Retinal pigment epithelial cell (primary cell): ENCODE data around the gene EMC8.

Source experiments
- DNase-seq: peaks from one replicate; pipeline ENCODE4 v3.0.0-alpha.2; 2010; ENCODE audit warnings: low read depth
- H3K4me3 ChIP-seq: 2 replicates; pipeline ENCODE4 v1.5.1; 2011; ENCODE audit warnings: mild to moderate bottlenecking, low read length, control low read depth, moderate library complexity
- TF ChIP-seq, protein P1 (sequence below): conservative IDR thresholded peaks from 2 replicates; pipeline ENCODE4 v1.5.1; 2011; ENCODE audit warnings: low read depth, low read length, control low read depth, inconsistent platforms

Gene EMC8

DNA sequence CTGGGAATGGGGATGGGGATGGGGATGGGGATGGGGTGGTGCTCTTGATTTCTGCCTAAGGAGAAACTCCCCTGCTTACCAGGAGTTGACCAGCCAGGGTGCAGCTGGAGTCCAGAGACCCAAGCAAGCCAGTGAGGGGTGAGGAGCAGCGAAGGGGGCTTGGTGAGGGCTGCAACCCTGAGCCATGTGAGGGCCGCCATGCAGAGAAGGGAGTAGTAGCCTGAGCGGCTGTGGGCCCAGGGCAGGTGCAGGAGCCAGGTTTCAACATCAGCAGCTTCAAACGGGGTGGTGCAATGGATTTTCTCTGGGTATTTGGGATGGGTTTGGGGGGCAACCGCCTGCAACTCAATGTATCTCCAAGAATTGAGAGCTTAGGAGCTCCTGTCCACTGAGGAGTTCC lies 35.4 kb upstream of the EMC8 start:
- no peak for DNase-seq
- TF ChIP-seq, protein P1, sequence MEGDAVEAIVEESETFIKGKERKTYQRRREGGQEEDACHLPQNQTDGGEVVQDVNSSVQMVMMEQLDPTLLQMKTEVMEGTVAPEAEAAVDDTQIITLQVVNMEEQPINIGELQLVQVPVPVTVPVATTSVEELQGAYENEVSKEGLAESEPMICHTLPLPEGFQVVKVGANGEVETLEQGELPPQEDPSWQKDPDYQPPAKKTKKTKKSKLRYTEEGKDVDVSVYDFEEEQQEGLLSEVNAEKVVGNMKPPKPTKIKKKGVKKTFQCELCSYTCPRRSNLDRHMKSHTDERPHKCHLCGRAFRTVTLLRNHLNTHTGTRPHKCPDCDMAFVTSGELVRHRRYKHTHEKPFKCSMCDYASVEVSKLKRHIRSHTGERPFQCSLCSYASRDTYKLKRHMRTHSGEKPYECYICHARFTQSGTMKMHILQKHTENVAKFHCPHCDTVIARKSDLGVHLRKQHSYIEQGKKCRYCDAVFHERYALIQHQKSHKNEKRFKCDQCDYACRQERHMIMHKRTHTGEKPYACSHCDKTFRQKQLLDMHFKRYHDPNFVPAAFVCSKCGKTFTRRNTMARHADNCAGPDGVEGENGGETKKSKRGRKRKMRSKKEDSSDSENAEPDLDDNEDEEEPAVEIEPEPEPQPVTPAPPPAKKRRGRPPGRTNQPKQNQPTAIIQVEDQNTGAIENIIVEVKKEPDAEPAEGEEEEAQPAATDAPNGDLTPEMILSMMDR = no peak
- no peak overlapping the region for H3K4me3 ChIP-seq

DNA sequence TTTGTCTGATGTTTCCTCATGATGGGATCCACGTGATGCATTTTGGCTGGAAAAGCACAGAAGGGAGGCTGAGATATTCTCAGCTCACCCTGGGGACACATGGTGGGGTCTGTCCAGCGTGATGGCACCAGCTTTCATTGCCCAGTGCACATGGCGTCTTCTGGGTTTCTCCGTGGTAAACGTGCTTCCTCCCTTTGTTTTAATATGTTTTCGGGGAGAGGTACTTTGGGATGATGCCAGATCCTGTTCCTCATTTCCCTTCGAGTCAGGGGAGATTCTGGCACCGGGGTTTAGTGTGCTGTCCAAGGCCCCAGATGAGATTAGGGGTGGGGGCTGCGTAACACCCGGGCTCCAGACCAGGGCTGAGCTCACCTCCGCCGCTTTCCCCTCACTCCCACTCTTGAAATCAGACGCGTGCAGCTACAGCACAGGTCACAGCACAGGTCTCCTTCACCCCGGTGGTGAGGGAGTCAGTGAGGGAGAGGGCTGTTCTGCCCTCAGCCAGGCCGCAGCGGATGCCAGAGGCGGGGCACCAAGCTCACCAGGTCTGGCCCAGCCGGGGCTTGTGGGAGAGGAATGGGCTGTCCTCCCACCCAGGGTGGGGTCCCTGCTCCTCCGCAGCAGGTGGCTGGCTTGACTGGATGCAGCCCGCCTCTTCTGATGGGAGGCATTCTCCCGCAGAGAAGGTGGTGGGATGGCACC lies 34.0 kb upstream of the EMC8 start:
- TF ChIP-seq, protein P1 = no peak
- no peak for DNase-seq
- no peak overlapping the region for H3K4me3 ChIP-seq

DNA sequence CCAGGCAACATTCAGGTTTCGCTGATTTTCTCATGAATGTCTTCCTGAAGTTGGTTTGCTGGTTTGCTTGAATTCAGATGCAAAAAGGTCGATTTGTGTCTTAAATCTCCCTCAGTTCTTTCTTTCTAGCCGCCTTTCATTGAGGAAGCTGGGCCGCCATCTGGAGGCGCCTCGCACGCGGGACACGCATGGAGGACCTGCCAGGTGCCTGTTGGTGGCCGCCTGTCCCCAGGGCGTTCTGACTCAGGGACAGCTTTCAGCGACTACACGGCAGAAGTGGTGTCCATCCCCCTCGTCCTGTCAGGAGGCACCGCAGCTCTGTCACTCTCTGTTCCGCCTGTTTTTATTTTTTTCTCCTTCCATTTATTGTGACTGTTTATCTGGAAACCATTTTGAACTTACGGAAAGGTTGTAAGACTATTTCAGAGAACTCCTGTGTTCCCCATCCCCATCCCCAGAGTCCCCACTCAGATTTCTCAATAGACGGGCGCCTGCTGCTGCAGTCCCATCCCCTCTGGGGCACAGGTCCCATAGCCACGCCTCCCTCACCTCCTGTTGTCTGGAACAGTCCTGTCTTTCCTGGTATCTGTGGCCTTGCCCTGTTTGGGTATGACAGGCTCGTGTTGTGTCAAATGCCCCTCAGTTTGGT lies 33.4 kb upstream of the EMC8 start:
- TF ChIP-seq, protein P1 = no peak
- no peak overlapping the region for H3K4me3 ChIP-seq
- no peak for DNase-seq

DNA sequence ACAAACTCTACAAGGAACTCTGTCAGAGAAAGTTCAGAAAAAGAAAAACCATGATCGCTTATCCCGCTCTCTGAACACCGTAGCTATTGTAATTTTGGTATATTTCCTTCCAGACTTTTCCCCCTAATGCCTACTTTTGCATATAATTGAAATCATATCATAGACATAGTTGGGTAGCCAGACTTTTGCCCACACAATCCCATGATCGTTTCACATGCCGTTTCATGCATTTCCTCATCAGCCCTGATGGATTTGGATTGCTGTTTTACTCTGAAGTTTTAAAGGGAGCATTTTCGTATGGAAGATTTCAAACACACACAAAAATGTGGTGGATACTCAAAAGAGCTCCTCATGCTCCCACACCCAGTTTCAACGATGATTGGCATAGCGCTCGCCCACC lies 31.5 kb upstream of the EMC8 start:
- H3K4me3 ChIP-seq = no peak overlapping the region
- no peak for DNase-seq
- TF ChIP-seq, protein P1 = no peak

DNA sequence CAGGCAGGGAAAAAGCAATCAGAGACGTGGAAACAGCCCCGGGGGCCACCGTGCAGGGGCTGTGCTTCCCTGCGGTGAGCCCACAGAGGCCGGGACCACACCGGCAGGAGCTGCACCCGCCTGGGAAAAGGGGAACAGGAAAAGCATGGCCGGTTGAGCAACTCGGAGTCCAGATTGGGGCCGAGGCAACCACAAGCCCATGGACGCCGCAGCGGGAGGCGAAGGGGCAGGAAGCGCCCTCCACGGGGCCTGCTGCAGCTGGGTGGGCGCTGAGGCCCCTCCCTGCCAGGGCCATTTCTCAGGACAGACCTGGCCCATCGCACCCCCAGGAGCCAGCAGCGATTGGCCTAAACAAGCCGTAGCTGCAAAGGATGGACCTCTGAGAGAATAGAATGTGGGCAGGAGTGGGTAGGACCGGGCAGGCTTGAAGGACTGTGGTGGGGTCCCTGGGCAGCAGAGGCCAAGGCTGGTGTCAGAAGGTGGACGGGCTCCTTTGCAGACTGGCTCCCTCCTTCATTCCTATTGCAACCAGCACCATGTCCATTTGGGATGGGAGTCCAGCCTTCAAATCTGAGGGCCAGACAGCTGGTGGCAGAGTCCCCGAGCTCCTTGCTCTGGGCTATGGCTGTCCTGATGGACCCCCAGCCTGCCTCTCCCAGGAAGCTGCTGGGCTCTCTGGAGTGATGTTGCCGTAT lies 30.6 kb upstream of the EMC8 start:
- DNase-seq = no peak
- TF ChIP-seq, protein P1 = no peak
- no peak overlapping the region for H3K4me3 ChIP-seq

DNA sequence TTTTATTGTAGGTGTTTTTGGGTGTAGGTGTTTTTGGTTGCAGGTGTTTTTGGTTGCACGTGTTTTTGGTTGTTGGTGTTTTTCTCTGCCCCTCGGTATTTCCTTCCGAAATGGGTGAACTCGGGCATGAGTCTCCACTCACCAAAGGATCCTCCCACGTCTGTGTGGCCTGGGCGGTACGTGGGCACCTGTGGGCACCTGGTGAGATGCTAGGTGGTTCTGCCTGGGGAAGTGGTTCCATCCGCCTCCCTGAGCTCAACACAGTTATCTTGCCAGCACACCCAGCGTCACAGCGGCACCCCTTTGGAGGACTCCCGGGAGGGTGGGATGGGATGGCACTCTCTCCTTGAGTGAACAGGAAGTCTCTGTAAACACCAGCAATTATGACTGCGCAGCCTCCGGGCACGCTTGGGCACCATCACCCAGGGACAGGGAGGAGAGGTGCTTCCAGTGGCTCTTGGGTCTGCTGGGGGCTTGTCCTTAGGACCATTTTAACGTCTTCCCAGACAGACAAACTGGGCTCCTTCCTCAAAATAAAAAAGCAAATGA lies 29.9 kb upstream of the EMC8 start:
- no peak overlapping the region for H3K4me3 ChIP-seq
- TF ChIP-seq, protein P1 = no peak
- DNase-seq = no peak

DNA sequence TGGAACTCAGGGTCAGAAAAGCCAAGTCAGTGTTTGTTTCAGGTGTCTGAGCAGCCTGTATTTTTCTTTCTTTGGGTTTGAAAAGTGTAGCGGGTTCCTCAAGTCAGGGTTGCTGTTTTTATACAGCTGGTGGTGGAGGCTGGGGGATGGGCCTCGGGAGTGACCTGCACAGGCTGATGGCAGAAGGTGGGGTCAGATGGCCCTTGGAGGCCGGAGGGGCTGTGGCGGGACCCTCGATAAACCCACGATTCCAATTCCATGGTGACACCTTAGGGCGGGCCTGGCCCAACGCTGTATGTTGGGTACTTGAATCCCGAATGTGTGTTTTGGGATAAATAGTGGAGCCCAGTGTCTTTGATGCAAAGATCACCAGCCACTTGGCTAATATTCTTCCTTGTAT lies 28.8 kb upstream of the EMC8 start:
- H3K4me3 ChIP-seq = no peak overlapping the region
- TF ChIP-seq, protein P1 = no peak
- no peak for DNase-seq
